Upper lobe of right lung (tissue), 1 donor: ENCODE measurements around the gene TTLL8. TPM values are rescaled to one million over a fixed set of nuclear protein-coding genes. Genes with fewer than 3 reads are reported as not detected.

Source experiments
- ATAC-seq: fragments of 200-7000 bp; cut with Tn5 transposase; one replicate; pipeline ENCODE4 v1.9.1; 2020; ENCODE audit warnings: mild to moderate bottlenecking, moderate library complexity
- DNase-seq: peaks from one replicate; pipeline ENCODE4 v3.0.0-alpha.2; 2020
- H3K27ac ChIP-seq: fragments of 200-600 bp; one replicate; pipeline ENCODE4 v1.8.0; 2022
- H3K27me3 ChIP-seq: fragments of 200-600 bp; one replicate; pipeline ENCODE4 v1.8.0; 2022; ENCODE audit warnings: mild to moderate bottlenecking
- H3K36me3 ChIP-seq: fragments of 200-600 bp; one replicate; pipeline ENCODE4 v1.8.0; 2022
- H3K4me1 ChIP-seq: fragments of 200-600 bp; one replicate; pipeline ENCODE4 v1.8.0; 2022
- H3K4me3 ChIP-seq: fragments of 200-600 bp; one replicate; pipeline ENCODE4 v1.8.0; 2022; ENCODE audit warnings: mild to moderate bottlenecking
- H3K9me3 ChIP-seq: fragments of 200-600 bp; one replicate; pipeline ENCODE4 v1.8.0; 2022
- intact Hi-C: fragments of 100-400 bp; cut with DNase I; formaldehyde crosslinking; loops from one replicate; pipeline ENCODE4 v1.11.0; 2022
- total RNA-seq: library from RNA; stranded (reverse); fragmentation: NEBNext Ultra II Directional; extraction: Animal tissue kit (Norgen Biotek cat#: 25700); gene quantifications from one replicate; pipeline ENCODE4 v1.2.1, GENCODE V29; 2021
- TF ChIP-seq, protein P1 (sequence below): fragments of 200-600 bp; IDR thresholded peaks from one replicate; pipeline ENCODE4 v1.8.0; 2022; ENCODE audit warnings: antibody characterized with exemption
- donor health status: DM: no; HTN: yes; CAD: no; lungs with severe emphysema.

Gene TTLL8
- total RNA-seq, 1 donor from 2014 or later, result not detected

DNA sequence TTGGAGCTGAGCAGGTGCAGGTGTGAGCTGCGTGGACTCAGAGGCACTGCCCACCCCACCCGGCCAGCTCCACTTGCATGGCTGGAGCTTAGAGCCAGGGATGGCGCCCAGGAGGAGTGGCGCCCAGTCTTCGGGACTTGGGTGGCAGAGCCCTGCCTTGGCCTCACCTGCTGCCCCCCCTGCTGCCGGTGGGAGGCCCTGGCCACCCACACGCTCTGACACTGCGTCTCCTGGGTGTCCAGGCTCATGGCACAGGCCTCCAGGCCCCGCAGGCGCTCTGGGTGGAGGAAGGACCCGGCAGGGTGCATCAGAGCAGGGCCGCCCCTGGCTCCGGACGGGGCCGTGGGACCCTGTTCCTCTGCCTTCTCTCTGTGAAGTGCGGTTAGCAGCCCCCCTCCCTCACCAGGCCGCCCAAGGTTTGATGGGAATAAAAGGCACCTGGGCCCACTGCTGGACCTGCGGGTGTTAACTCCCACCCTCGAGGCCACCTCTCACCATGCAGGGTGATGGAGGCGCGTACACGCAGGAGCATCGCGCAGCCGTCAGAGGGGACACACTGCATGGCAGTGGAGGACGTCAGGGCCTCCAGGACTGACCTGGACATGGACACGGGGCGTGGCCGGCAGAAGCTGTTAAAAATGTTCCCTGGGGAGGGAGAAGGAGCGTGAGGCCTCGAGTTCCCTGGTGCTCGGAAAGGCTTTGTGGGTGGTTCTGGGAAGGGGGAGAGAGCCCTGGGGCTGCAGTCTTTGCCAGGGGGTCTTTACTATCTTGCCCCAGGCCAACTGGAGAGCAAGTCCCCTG, 57.3 kb downstream of the TTLL8 start:
- ATAC-seq (no peak), DNase-seq (peak; percentile 62)
- H3K4me3 ChIP-seq, result no peak overlapping the region
- H3K27me3 ChIP-seq, result no peaks in the 10 kb centered on the region
- no peaks in the 10 kb centered on the region for H3K4me1 ChIP-seq
- TF ChIP-seq, protein P1, sequence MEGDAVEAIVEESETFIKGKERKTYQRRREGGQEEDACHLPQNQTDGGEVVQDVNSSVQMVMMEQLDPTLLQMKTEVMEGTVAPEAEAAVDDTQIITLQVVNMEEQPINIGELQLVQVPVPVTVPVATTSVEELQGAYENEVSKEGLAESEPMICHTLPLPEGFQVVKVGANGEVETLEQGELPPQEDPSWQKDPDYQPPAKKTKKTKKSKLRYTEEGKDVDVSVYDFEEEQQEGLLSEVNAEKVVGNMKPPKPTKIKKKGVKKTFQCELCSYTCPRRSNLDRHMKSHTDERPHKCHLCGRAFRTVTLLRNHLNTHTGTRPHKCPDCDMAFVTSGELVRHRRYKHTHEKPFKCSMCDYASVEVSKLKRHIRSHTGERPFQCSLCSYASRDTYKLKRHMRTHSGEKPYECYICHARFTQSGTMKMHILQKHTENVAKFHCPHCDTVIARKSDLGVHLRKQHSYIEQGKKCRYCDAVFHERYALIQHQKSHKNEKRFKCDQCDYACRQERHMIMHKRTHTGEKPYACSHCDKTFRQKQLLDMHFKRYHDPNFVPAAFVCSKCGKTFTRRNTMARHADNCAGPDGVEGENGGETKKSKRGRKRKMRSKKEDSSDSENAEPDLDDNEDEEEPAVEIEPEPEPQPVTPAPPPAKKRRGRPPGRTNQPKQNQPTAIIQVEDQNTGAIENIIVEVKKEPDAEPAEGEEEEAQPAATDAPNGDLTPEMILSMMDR, result no peak
- no peak overlapping the region for H3K27ac ChIP-seq
- intact Hi-C loops, result no loop called here
- H3K36me3 ChIP-seq, result no peaks in the 10 kb centered on the region
- no peaks in the 10 kb centered on the region for H3K9me3 ChIP-seq

DNA sequence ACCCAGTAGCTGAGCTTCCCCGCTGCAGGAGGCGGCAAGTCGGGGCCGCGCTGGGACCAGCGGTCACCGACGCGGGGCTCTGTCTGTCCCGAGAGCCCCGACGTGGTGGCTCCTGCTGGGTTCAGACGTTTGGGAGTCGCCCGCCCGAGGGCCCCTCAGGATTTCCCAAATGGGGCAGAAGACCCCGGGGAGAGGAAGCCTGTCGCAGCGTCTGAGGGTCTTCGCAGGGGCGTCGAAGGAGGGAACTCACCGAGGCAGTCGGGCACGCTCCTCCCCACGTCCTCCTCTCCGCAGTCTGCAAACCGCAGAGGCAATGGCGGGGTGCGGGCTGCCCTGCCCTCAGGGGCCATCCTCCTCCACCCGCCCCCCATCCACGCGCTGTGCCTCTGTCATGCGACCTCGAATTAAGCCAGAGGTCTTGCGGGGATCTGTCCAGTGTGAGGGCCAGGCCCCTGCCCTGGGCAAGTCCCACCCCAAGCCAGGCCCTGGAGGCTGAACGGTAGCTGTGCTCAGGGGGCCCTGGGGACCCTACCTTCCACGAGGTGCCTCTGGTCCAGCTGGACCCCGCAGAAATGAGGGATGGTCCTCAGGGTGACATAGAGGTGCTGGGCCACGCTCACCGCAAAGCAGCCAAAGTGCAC, 58.0 kb downstream of the TTLL8 start:
- intact Hi-C loops, result no loop called here
- ATAC-seq (no peak), DNase-seq (peak; percentile 62)
- Histone ChIP-seq H3K4me3 (no peak overlapping the region), H3K27me3 (no peaks in the 10 kb centered on the region), H3K36me3 (no peaks in the 10 kb centered on the region), H3K4me1 (no peaks in the 10 kb centered on the region), H3K9me3 (no peaks in the 10 kb centered on the region), H3K27ac (no peak overlapping the region)
- TF ChIP-seq, protein P1, result no peak

DNA sequence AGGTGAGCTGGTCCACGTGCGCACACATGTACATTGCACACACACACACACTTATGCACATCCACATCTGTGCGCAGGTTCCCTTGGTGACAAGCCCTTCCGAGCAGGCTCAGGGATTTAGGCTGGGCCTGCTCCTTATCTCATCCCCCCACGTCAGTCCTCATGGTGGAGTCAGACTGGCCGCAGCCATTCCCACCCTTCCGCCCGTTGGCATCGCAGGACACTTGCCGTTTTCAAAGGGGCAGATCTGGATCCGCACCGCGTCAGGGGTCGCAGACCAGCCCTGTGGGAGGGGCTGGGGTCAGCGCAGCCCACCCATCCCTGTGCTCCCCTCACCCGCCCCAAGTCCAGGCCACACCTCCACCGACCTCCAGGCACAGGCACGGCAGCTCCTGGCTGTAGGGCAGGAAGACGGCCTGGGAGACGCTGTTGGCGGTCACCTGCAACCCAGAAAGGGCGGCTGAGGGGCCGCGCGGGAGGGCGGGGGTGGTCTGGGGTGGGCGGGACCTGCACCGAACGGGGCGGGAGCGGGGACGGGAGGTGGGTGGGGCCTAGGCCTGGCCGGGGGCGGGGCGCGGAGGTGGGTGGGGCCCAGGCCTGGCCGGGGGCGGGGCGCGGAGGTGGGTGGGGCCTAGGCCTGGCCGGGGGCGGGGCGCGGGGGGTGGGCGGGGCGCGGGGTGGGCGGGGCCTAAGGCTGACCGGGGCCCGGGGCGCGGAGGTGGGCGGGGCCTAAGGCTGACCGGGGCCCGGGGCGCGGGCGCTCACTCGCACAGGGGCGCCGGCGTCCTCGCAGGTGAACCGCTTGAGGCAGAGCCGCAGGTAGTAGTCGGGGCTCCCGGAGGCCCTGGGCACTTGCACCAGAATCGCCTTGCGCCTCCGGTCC, 58.8 kb downstream of the TTLL8 start:
- Histone ChIP-seq H3K9me3 (no peaks in the 10 kb centered on the region), H3K27me3 (no peaks in the 10 kb centered on the region), H3K27ac (no peak overlapping the region), H3K36me3 (no peaks in the 10 kb centered on the region), H3K4me3 (no peak overlapping the region), H3K4me1 (no peaks in the 10 kb centered on the region)
- peak; percentile 63 for DNase-seq
- ATAC-seq, result peak; percentile 56
- intact Hi-C loops, result no loop called here
- TF ChIP-seq, protein P1, result no peak

DNA sequence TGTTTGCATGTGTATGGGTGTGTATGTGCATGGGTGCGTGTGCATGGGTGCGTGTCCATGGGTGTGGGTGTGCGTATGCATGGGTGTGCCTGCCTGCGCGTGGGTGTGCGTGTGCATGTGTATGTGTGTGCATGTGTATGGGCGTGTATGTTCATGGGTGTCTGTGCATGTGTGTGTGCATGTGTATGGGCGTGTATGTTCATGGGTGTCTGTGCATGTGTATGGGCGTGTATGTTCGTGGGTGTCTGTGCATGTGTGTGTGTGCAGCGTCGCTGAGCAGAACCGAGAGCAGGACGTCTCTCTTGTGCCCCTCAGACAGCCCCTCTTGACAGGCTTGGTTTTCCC, 59.4 kb downstream of the TTLL8 start:
- DNase-seq, result peak; percentile 54
- no peaks in the 10 kb centered on the region for H3K36me3 ChIP-seq
- H3K4me1 ChIP-seq, result no peaks in the 10 kb centered on the region
- no peaks in the 10 kb centered on the region for H3K9me3 ChIP-seq
- intact Hi-C loops, result no loop called here
- no peaks in the 10 kb centered on the region for H3K27me3 ChIP-seq
- no peak overlapping the region for H3K27ac ChIP-seq
- TF ChIP-seq, protein P1, result no peak
- ATAC-seq, result no peak
- no peak overlapping the region for H3K4me3 ChIP-seq

DNA sequence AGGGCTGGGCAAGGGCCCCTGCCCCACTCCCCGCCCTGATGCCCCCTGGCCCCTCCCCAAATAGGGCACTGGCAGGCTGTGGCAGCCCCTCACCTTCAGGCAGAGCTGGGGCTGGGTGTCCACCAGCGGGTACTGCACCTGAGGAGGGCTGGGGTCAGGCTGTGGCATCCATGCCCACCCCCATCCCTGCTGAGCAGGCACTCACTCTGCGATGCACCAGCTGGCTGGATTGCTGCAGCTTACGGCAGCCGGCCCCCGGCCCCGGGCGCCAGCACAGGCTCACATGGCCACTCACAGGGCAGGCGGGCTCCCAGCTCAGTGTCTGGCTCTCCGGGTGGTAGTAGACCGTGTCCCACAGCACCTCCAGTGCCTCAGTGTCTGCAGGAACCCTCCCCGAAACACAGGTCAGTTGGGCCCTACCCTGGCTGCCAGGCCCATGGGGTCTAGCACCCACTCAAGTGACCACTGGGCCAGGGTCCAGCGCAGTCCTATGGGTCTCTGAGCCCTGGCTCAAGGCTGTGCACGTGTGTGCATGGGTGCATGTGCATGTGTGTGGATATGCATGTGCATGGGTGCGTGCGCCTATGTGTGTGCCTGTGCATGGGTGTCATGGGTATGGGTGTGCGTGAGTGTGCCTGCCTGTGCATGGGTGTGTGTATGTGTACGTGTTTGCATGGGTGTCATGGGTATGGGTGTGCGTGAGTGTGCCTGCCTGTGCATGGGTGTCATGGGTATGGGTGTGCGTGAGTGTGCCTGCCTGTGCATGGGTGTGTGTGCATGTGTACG, 60.0 kb downstream of the TTLL8 start:
- Histone ChIP-seq H3K4me1 (peaks cover 2% of the 10 kb centered on the region), H3K4me3 (no peak overlapping the region), H3K36me3 (no peaks in the 10 kb centered on the region), H3K27me3 (no peaks in the 10 kb centered on the region), H3K9me3 (no peaks in the 10 kb centered on the region), H3K27ac (no peak overlapping the region)
- peak; percentile 62 for DNase-seq
- ATAC-seq, result no peak
- intact Hi-C loops, result no loop called here
- TF ChIP-seq, protein P1, result no peak
